Type B pancreatic cell (in vitro differentiated cells): ENCODE measurements around the gene CHAD. TPM values are rescaled to one million over a fixed set of nuclear protein-coding genes. Genes with fewer than 3 reads are reported as not detected.

Source experiments
- DNase-seq: peaks from one replicate; pipeline ENCODE4 v3.0.0; 2021; ENCODE audit warnings: mixed read lengths; ENCODE audit not compliant: unreplicated experiment; ENCODE audit errors: extremely low spot score
- H3K27ac Mint-ChIP-seq: 2 replicates; pipeline ENCODE4 v1.8.0; 2021; ENCODE audit warnings: mild to moderate bottlenecking, mixed read lengths
- H3K27me3 Mint-ChIP-seq: 2 replicates; pipeline ENCODE4 v1.8.0; 2021; ENCODE audit warnings: mixed read lengths
- H3K36me3 Mint-ChIP-seq: 2 replicates; pipeline ENCODE4 v1.8.0; 2021; ENCODE audit warnings: mixed read lengths
- H3K4me1 Mint-ChIP-seq: one replicate; pipeline ENCODE4 v1.8.0; 2021; ENCODE audit warnings: mixed read lengths; ENCODE audit not compliant: unreplicated experiment
- H3K4me3 Mint-ChIP-seq: 2 replicates; pipeline ENCODE4 v1.8.0; 2021; ENCODE audit warnings: mild to moderate bottlenecking, mixed read lengths
- H3K9me3 Mint-ChIP-seq: 2 replicates; pipeline ENCODE4 v1.8.0; 2021; ENCODE audit warnings: mixed read lengths
- CTCF ChIP-seq: fragments of 200-600 bp; sonication (generic); conservative IDR thresholded peaks from 2 replicates; pipeline ENCODE4 v1.5.0; 2021; ENCODE audit warnings: antibody characterized with exemption, mild to moderate bottlenecking
- total RNA-seq: library from RNA; stranded (reverse); gene quantifications from 2 replicates; pipeline ENCODE4 v1.2.1, GENCODE V29; 2021; ENCODE audit warnings: low replicate concordance

CHAD gene
- total RNA-seq, 1 donor from 2014 or later, result not detected

GRCh38 chr17:50498021-50498874 is 29.6 kb upstream of the CHAD start:
- Mint-ChIP-seq H3K36me3 (no peaks in the 10 kb centered on the region), H3K27me3 (no peaks in the 10 kb centered on the region), H3K9me3 (no peaks in the 10 kb centered on the region), H3K27ac (peak overlapping the region; percentile 51), H3K4me1 (peaks cover 21% of the 10 kb centered on the region), H3K4me3 (no peak overlapping the region)
- DNase-seq, result no peak
- TF ChIP-seq CTCF, result no peak

- Mint-ChIP-seq H3K27me3 (no peaks in the 10 kb centered on the region), H3K36me3 (no peaks in the 10 kb centered on the region), H3K9me3 (no peaks in the 10 kb centered on the region), H3K27ac (no peak overlapping the region), H3K4me1 (peaks cover 4% of the 10 kb centered on the region), H3K4me3 (no peak overlapping the region)
- no peak for TF ChIP-seq CTCF
- DNase-seq, result no peak
These were observed 27.2 kb upstream of the CHAD start for GRCh38 chr17:50495918-50496317.

- Mint-ChIP-seq H3K27me3 (no peaks in the 10 kb centered on the region), H3K27ac (no peak overlapping the region), H3K9me3 (no peaks in the 10 kb centered on the region), H3K4me1 (peaks cover 4% of the 10 kb centered on the region), H3K4me3 (no peak overlapping the region), H3K36me3 (no peaks in the 10 kb centered on the region)
- no peak for DNase-seq
- no peak for TF ChIP-seq CTCF
These were observed 26.6 kb upstream of the CHAD start for GRCh38 chr17:50495217-50495823.

GRCh38 chr17:50493744-50494143 is 25.1 kb upstream of the CHAD start:
- Mint-ChIP-seq H3K9me3 (no peaks in the 10 kb centered on the region), H3K27ac (no peak overlapping the region), H3K27me3 (no peaks in the 10 kb centered on the region), H3K4me1 (peaks cover 4% of the 10 kb centered on the region), H3K36me3 (no peaks in the 10 kb centered on the region), H3K4me3 (no peak overlapping the region)
- no peak for TF ChIP-seq CTCF
- no peak for DNase-seq

GRCh38 chr17:50492214-50492613 is 23.5 kb upstream of the CHAD start:
- no peak overlapping the region for H3K27ac Mint-ChIP-seq
- no peak for TF ChIP-seq CTCF
- no peak for DNase-seq
- no peaks in the 10 kb centered on the region for H3K9me3 Mint-ChIP-seq
- no peak overlapping the region for H3K4me3 Mint-ChIP-seq
- H3K27me3 Mint-ChIP-seq, result no peaks in the 10 kb centered on the region
- peaks cover 4% of the 10 kb centered on the region for H3K4me1 Mint-ChIP-seq
- no peaks in the 10 kb centered on the region for H3K36me3 Mint-ChIP-seq
